Keratinocyte (primary cell): ENCODE measurements around the gene NIN.

Experiments used
- EZH2 ChIP-seq: IDR thresholded peaks from one replicate; pipeline ENCODE4 v1.6.1; 2012; ENCODE audit warnings: inconsistent platforms, mild to moderate bottlenecking, low read length, moderate library complexity
- TF ChIP-seq, protein P1 (sequence below), 3 experiments: IDR thresholded peaks in 1 of 3; conservative IDR thresholded peaks in 1 of 3; optimal IDR thresholded peaks in 1 of 3; 2 replicates in 2 of 3; 3 replicates in 1 of 3; pipeline versions ENCODE3 to v1.5.1; 2011; ENCODE audit warnings: low read length in 3 of 3, mild to moderate bottlenecking in 3 of 3, moderate library complexity in 2 of 3, control low read depth in 1 of 3, inconsistent platforms in 1 of 3; ENCODE audit not compliant: insufficient read depth in 2 of 3; ENCODE audit errors: extremely low read depth in 1 of 3

DNA sequence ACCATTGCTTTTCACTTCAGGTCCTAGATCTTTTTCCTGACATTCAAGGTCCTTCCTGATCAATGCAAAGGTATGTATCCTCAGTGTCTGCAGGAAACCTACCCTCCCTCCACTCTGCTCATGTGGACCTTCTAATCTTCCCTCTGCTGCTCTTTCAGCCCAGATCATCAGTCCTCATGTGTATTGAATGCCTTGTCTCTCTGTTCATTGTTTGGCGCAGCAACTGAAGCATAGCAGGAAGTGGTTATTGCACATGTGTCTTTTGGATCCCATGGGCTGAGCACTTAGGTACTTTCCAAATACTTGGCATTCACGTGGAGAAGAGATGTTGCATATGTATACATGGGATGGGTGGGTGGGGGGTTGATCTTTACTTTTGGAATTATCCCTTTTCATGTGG lies 4.3 kb upstream of the NIN start:
- TF ChIP-seq, protein P1, sequence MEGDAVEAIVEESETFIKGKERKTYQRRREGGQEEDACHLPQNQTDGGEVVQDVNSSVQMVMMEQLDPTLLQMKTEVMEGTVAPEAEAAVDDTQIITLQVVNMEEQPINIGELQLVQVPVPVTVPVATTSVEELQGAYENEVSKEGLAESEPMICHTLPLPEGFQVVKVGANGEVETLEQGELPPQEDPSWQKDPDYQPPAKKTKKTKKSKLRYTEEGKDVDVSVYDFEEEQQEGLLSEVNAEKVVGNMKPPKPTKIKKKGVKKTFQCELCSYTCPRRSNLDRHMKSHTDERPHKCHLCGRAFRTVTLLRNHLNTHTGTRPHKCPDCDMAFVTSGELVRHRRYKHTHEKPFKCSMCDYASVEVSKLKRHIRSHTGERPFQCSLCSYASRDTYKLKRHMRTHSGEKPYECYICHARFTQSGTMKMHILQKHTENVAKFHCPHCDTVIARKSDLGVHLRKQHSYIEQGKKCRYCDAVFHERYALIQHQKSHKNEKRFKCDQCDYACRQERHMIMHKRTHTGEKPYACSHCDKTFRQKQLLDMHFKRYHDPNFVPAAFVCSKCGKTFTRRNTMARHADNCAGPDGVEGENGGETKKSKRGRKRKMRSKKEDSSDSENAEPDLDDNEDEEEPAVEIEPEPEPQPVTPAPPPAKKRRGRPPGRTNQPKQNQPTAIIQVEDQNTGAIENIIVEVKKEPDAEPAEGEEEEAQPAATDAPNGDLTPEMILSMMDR (optimal IDR thresholded peaks at IDR 0.05 in 1 of 3, IDR thresholded peaks at IDR 0.05 in 1 of 3, conservative IDR thresholded peaks at IDR 0.05 in 1 of 3; ENCODE audit: extremely low read depth in 1 of 3, insufficient read depth in 2 of 3, low read length in 3 of 3): no peak
- TF ChIP-seq EZH2: no peak
